ENCODE measurements around the gene MAG. TPM values are rescaled to one million over a fixed set of nuclear protein-coding genes. Genes with fewer than 3 reads are reported as not detected.

Gene MAG
- total and polyA plus RNA-seq, 2 of the 13 experiments (the other 11 are each of a cell fraction or from before 2014, with no cell fraction given) = 0.20 to 1.3 TPM

- TF ChIP-seq, protein P1, sequence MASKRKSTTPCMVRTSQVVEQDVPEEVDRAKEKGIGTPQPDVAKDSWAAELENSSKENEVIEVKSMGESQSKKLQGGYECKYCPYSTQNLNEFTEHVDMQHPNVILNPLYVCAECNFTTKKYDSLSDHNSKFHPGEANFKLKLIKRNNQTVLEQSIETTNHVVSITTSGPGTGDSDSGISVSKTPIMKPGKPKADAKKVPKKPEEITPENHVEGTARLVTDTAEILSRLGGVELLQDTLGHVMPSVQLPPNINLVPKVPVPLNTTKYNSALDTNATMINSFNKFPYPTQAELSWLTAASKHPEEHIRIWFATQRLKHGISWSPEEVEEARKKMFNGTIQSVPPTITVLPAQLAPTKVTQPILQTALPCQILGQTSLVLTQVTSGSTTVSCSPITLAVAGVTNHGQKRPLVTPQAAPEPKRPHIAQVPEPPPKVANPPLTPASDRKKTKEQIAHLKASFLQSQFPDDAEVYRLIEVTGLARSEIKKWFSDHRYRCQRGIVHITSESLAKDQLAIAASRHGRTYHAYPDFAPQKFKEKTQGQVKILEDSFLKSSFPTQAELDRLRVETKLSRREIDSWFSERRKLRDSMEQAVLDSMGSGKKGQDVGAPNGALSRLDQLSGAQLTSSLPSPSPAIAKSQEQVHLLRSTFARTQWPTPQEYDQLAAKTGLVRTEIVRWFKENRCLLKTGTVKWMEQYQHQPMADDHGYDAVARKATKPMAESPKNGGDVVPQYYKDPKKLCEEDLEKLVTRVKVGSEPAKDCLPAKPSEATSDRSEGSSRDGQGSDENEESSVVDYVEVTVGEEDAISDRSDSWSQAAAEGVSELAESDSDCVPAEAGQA (IDR thresholded peaks at IDR 0.05; ENCODE audit: low read depth) = no peak
- TF ChIP-seq, protein P1 (CRISPR knock-in tag; IDR thresholded peaks at IDR 0.05; ENCODE audit: borderline replicate concordance) = no peak
- TF ChIP-seq, protein P2, sequence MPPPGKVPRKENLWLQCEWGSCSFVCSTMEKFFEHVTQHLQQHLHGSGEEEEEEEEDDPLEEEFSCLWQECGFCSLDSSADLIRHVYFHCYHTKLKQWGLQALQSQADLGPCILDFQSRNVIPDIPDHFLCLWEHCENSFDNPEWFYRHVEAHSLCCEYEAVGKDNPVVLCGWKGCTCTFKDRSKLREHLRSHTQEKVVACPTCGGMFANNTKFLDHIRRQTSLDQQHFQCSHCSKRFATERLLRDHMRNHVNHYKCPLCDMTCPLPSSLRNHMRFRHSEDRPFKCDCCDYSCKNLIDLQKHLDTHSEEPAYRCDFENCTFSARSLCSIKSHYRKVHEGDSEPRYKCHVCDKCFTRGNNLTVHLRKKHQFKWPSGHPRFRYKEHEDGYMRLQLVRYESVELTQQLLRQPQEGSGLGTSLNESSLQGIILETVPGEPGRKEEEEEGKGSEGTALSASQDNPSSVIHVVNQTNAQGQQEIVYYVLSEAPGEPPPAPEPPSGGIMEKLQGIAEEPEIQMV (CRISPR knock-in tag; IDR thresholded peaks at IDR 0.05; ENCODE audit: low read depth) = 0 out of 2 replicates have a peak, but pooled peaks have one; percentile 29
- TF ChIP-seq TFAP4 (IDR thresholded peaks at IDR 0.05; ENCODE audit: borderline replicate concordance, low read depth) = peak; percentile 97
- TF ChIP-seq MIER3 (CRISPR knock-in tag; IDR thresholded peaks at IDR 0.05; ENCODE audit: borderline replicate concordance) = no peak
- TF ChIP-seq, protein P3, sequence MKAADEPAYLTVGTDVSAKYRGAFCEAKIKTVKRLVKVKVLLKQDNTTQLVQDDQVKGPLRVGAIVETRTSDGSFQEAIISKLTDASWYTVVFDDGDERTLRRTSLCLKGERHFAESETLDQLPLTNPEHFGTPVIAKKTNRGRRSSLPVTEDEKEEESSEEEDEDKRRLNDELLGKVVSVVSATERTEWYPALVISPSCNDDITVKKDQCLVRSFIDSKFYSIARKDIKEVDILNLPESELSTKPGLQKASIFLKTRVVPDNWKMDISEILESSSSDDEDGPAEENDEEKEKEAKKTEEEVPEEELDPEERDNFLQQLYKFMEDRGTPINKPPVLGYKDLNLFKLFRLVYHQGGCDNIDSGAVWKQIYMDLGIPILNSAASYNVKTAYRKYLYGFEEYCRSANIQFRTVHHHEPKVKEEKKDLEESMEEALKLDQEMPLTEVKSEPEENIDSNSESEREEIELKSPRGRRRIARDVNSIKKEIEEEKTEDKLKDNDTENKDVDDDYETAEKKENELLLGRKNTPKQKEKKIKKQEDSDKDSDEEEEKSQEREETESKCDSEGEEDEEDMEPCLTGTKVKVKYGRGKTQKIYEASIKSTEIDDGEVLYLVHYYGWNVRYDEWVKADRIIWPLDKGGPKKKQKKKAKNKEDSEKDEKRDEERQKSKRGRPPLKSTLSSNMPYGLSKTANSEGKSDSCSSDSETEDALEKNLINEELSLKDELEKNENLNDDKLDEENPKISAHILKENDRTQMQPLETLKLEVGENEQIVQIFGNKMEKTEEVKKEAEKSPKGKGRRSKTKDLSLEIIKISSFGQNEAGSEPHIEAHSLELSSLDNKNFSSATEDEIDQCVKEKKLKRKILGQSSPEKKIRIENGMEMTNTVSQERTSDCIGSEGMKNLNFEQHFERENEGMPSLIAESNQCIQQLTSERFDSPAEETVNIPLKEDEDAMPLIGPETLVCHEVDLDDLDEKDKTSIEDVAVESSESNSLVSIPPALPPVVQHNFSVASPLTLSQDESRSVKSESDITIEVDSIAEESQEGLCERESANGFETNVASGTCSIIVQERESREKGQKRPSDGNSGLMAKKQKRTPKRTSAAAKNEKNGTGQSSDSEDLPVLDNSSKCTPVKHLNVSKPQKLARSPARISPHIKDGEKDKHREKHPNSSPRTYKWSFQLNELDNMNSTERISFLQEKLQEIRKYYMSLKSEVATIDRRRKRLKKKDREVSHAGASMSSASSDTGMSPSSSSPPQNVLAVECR (CRISPR knock-in tag; IDR thresholded peaks at IDR 0.05; ENCODE audit: borderline replicate concordance) = peak; percentile 86
- TF ChIP-seq RXRA (CRISPR knock-in tag; IDR thresholded peaks at IDR 0.05) = peak; percentile 49
- TF ChIP-seq, protein P4, sequence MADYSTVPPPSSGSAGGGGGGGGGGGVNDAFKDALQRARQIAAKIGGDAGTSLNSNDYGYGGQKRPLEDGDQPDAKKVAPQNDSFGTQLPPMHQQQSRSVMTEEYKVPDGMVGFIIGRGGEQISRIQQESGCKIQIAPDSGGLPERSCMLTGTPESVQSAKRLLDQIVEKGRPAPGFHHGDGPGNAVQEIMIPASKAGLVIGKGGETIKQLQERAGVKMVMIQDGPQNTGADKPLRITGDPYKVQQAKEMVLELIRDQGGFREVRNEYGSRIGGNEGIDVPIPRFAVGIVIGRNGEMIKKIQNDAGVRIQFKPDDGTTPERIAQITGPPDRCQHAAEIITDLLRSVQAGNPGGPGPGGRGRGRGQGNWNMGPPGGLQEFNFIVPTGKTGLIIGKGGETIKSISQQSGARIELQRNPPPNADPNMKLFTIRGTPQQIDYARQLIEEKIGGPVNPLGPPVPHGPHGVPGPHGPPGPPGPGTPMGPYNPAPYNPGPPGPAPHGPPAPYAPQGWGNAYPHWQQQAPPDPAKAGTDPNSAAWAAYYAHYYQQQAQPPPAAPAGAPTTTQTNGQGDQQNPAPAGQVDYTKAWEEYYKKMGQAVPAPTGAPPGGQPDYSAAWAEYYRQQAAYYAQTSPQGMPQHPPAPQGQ (CRISPR knock-in tag; IDR thresholded peaks at IDR 0.05; ENCODE audit: borderline replicate concordance) = no peak
- no peak for TF ChIP-seq NFE2L2 (IDR thresholded peaks at IDR 0.05; ENCODE audit: low read length)
- TF ChIP-seq TIGD3 (CRISPR knock-in tag; IDR thresholded peaks at IDR 0.05; ENCODE audit: borderline replicate concordance) = no peak
- TF ChIP-seq FOXA1 (IDR thresholded peaks at IDR 0.05) = no peak
- TF ChIP-seq FOXA1 (CRISPR knock-in tag; IDR thresholded peaks at IDR 0.05) = 0 out of 2 replicates have a peak, but pooled peaks have one; percentile 13
Observed at GRCh38 chr19:35269438-35270117, 22.4 kb upstream of the MAG start (continued).
